IMR-90 (cell line): ENCODE measurements around the gene ADGRL3. TPM values are rescaled to one million over a fixed set of nuclear protein-coding genes. Genes with fewer than 3 reads are reported as not detected.

Experiments
- ATAC-seq: fragments of 200-7000 bp; cut with Tn5 transposase; 2 replicates; pipeline ENCODE4 v1.9.1; 2020; ENCODE audit warnings: low read depth, mild to moderate bottlenecking, moderate library complexity
- BruUV-seq: library from RNA; stranded (reverse); fragments of 400-500 nt; replicated peaks from 2 replicates; lab custom pipeline; 2021; lab: Mats Ljungman, UMichigan
- CTCF ChIA-PET: fragments of 300-600 bp; formaldehyde crosslinking; extraction: SDS; loops from one replicate; lab custom pipeline; 2021; ENCODE audit warnings: antibody characterized with exemption; lab: Yijun Ruan, JAX
- POLR2A ChIA-PET: fragments of 300-600 bp; sonication (Branson Sonifier 250); formaldehyde crosslinking; loops from one replicate; lab custom pipeline; 2022; ENCODE audit warnings: antibody characterized with exemption; ENCODE audit not compliant: unreplicated experiment; lab: Charles Lee
- DNase-seq: peaks from one replicate; pipeline ENCODE4 v3.0.0; 2013
- H2AFZ ChIP-seq: replicated peaks from 2 replicates; pipeline ENCODE3; 2013; ENCODE audit warnings: low read length, mild to moderate bottlenecking; ENCODE audit not compliant: poor library complexity
- H2AK5ac ChIP-seq: 2 replicates; pipeline ENCODE4 v1.6.1; 2013; ENCODE audit warnings: low read depth, low read length, inconsistent platforms
- H2AK9ac ChIP-seq: replicated peaks from 2 replicates; pipeline ENCODE3; 2013; ENCODE audit warnings: mild to moderate bottlenecking, low read depth, low read length, moderate library complexity; ENCODE audit not compliant: poor library complexity
- H2BK120ac ChIP-seq: 2 replicates; pipeline ENCODE4 v1.6.1; 2013; ENCODE audit warnings: low read depth, low read length, inconsistent platforms
- H2BK15ac ChIP-seq: 3 replicates; pipeline ENCODE4 v1.6.1; 2013; ENCODE audit warnings: low read depth, low read length, inconsistent platforms
- H2BK20ac ChIP-seq: 2 replicates; pipeline ENCODE4 v1.6.1; 2013; ENCODE audit warnings: low read depth, mild to moderate bottlenecking, inconsistent platforms, low read length, moderate library complexity
- H2BK5ac ChIP-seq: 2 replicates; pipeline ENCODE4 v1.6.1; 2013; ENCODE audit warnings: mild to moderate bottlenecking, low read depth, low read length, inconsistent platforms; ENCODE audit not compliant: poor library complexity, severe bottlenecking
- H3K14ac ChIP-seq: replicated peaks from 2 replicates; pipeline ENCODE4 v1.6.1; 2013; ENCODE audit warnings: low read depth, low read length, inconsistent platforms
- H3K18ac ChIP-seq: 2 replicates; pipeline ENCODE4 v1.6.1; 2013; ENCODE audit warnings: low read depth, low read length, control low read depth
- H3K23ac ChIP-seq: 2 replicates; pipeline ENCODE4 v1.6.1; 2013; ENCODE audit warnings: low read depth, low read length, inconsistent platforms
- H3K27ac ChIP-seq: 2 replicates; pipeline ENCODE4 v1.5.1; 2013; ENCODE audit warnings: mild to moderate bottlenecking, control low read depth, low read length; ENCODE audit not compliant: insufficient read depth
- H3K27me3 ChIP-seq: 2 replicates; pipeline ENCODE4 v1.6.1; 2013; ENCODE audit warnings: low read length; ENCODE audit not compliant: control insufficient read depth, insufficient read depth
- H3K36me3 ChIP-seq: 2 replicates; pipeline ENCODE4 v1.6.1; 2013; ENCODE audit warnings: low read length, mixed read lengths; ENCODE audit not compliant: control insufficient read depth, insufficient read depth
- H3K4ac ChIP-seq: 2 replicates; pipeline ENCODE4 v1.6.1; 2013; ENCODE audit warnings: low read depth, low read length, inconsistent platforms
- H3K4me1 ChIP-seq: 2 replicates; pipeline ENCODE4 v1.6.1; 2013; ENCODE audit warnings: low read length, mixed read lengths; ENCODE audit not compliant: control insufficient read depth, insufficient read depth
- H3K4me2 ChIP-seq: 2 replicates; pipeline ENCODE4 v1.6.1; 2013; ENCODE audit warnings: low read depth, mild to moderate bottlenecking, control low read depth, low read length, moderate library complexity
- H3K4me3 ChIP-seq: 2 replicates; pipeline ENCODE4 v1.5.1; 2013; ENCODE audit warnings: low read depth, mild to moderate bottlenecking, control low read depth, low read length, moderate library complexity; ENCODE audit not compliant: insufficient read depth
- H3K56ac ChIP-seq: 2 replicates; pipeline ENCODE4 v1.6.1; 2013; ENCODE audit warnings: low read length, inconsistent platforms; ENCODE audit not compliant: insufficient read depth; ENCODE audit errors: extremely low read depth
- H3K79me1 ChIP-seq, 2 experiments: 2 replicates each; pipeline ENCODE4 v1.6.1; 2013; ENCODE audit warnings: low read length in 2 of 2, inconsistent platforms in 1 of 2, low read depth in 1 of 2
- H3K9ac ChIP-seq: 2 replicates; pipeline ENCODE4 v1.6.1; 2013; ENCODE audit warnings: low read depth, low read length, control low read depth
- H3K9me1 ChIP-seq: 2 replicates; pipeline ENCODE4 v1.6.1; 2013; ENCODE audit warnings: low read length, inconsistent platforms; ENCODE audit not compliant: insufficient read depth
- H3K9me3 ChIP-seq: 2 replicates; pipeline ENCODE4 v1.6.1; 2013; ENCODE audit warnings: low read length; ENCODE audit not compliant: control insufficient read depth, insufficient read depth
- H4K20me1 ChIP-seq: 2 replicates; pipeline ENCODE4 v1.6.1; 2013; ENCODE audit warnings: low read length, inconsistent platforms; ENCODE audit not compliant: insufficient read depth
- H4K5ac ChIP-seq: 2 replicates; pipeline ENCODE4 v1.6.1; 2013; ENCODE audit warnings: mild to moderate bottlenecking, low read depth, low read length, control low read depth
- H4K8ac ChIP-seq, 2 experiments: 2 replicates each; pipeline ENCODE4 v1.6.1; 2013; ENCODE audit warnings: low read depth in 2 of 2, low read length in 2 of 2, control low read depth in 1 of 2, inconsistent platforms in 1 of 2
- H4K91ac ChIP-seq: 2 replicates; pipeline ENCODE4 v1.6.1; 2013; ENCODE audit warnings: low read depth, low read length, inconsistent platforms; ENCODE audit not compliant: insufficient read depth
- BHLHE40 ChIP-seq: fragments of 150-350 bp; IDR thresholded peaks from 2 replicates; pipeline ENCODE4 v1.6.1; 2016; ENCODE audit warnings: mild to moderate bottlenecking, low read depth, low read length
- CEBPB ChIP-seq: IDR thresholded peaks from 2 replicates; pipeline ENCODE4 v1.6.1; 2012; ENCODE audit warnings: low read depth, low read length, improper control_type of control experiment
- CHD1 ChIP-seq: IDR thresholded peaks from 2 replicates; pipeline ENCODE4 v1.6.1; 2012; ENCODE audit warnings: low read depth, low read length, improper control_type of control experiment
- ELK1 ChIP-seq: fragments of 150-350 bp; IDR thresholded peaks from 2 replicates; pipeline ENCODE4 v1.6.1; 2016; ENCODE audit warnings: low read depth, mild to moderate bottlenecking, low read length, moderate library complexity, borderline replicate concordance
- FOS ChIP-seq: fragments of 150-350 bp; IDR thresholded peaks from 2 replicates; pipeline ENCODE4 v1.6.1; 2016; ENCODE audit warnings: low read depth, low read length
- MAFK ChIP-seq: IDR thresholded peaks from 2 replicates; pipeline ENCODE4 v1.6.1; 2012; ENCODE audit warnings: low read depth, low read length, improper control_type of control experiment
- MAZ ChIP-seq: IDR thresholded peaks from 2 replicates; pipeline ENCODE4 v1.6.1; 2012; ENCODE audit warnings: low read depth, mild to moderate bottlenecking, low read length, improper control_type of control experiment, moderate library complexity, borderline replicate concordance
- MXI1 ChIP-seq: IDR thresholded peaks from 2 replicates; pipeline ENCODE4 v1.6.1; 2012; ENCODE audit warnings: low read depth, mild to moderate bottlenecking, low read length, moderate library complexity, borderline replicate concordance
- NFE2L2 ChIP-seq: fragments of 150-350 bp; IDR thresholded peaks from 2 replicates; pipeline ENCODE4 v1.6.1; 2016; ENCODE audit warnings: low read depth, mild to moderate bottlenecking, low read length
- POLR2A ChIP-seq: IDR thresholded peaks from 2 replicates; pipeline ENCODE4 v1.6.1; 2012; ENCODE audit warnings: mild to moderate bottlenecking, low read depth, low read length
- RCOR1 ChIP-seq: IDR thresholded peaks from 2 replicates; pipeline ENCODE4 v1.6.1; 2012; ENCODE audit warnings: mild to moderate bottlenecking, low read length, improper control_type of control experiment; ENCODE audit not compliant: insufficient replicate concordance
- SMC3 ChIP-seq: fragments of 150-350 bp; IDR thresholded peaks from 2 replicates; pipeline ENCODE4 v1.6.1; 2016; ENCODE audit warnings: low read depth, mild to moderate bottlenecking, antibody characterized with exemption, low read length, moderate library complexity
- whole genome bisulfite sequencing, 2 experiments: methylation state at CpG; one replicate each; pipeline versions ENCODE4 v1.1.5 to v1.1.7; 2013; ENCODE audit warnings: missing lambda C conversion rate in 2 of 2; ENCODE audit not compliant: insufficient read length in 1 of 2; ENCODE audit errors: extremely low coverage in 2 of 2; 5-methylcytosine and 5-hydroxymethylcytosine counted together
- dilution Hi-C: fragments of 300-500 bp; cut with HindIII; formaldehyde crosslinking; loops from one replicate; pipeline ENCODE4 v1.14.3; 2018; ENCODE audit warnings: low sequenced_read_pairs; ENCODE audit not compliant: unreplicated experiment
- in situ Hi-C: fragments of 300-500 bp; cut with MboI; formaldehyde crosslinking; loops from 3 replicates; pipeline ENCODE4 v1.14.3; 2019; ENCODE audit warnings: low sequenced_read_pairs, inconsistent platforms, mixed read lengths
- intact Hi-C: fragments of 100-400 bp; cut with micrococcal nuclease; formaldehyde crosslinking; loops from 2 replicates; pipeline ENCODE4 v1.10.0; 2022
- polyA plus RNA-seq, 3 experiments: library from polyadenylated mRNA; depleted of rRNA; stranded (reverse); fragments of >200 nt; gene quantifications; 2 replicates each; pipeline ENCODE4 v1.2.3, GENCODE V29; 2012; ENCODE audit warnings: low replicate concordance in 1 of 3
- total RNA-seq: library from RNA; depleted of rRNA; stranded (reverse); fragments of >200 nt; gene quantifications from 2 replicates; pipeline ENCODE4 v1.2.3, GENCODE V29; 2012
- TF ChIP-seq, protein P1 (sequence below): conservative IDR thresholded peaks from 2 replicates; pipeline ENCODE4 v1.5.1; 2012; ENCODE audit warnings: mild to moderate bottlenecking, low read depth, low read length, improper control_type of control experiment

The ADGRL3 gene
- total and polyA plus RNA-seq, 2 of the 4 experiments (the other 2 are of a cell fraction): 0.46 to 2.5 TPM

GRCh38 chr4:61342061-61342460 is 141.9 kb downstream of the ADGRL3 start:
- Histone ChIP-seq H3K4me1 (no peaks in the 10 kb centered on the region), H2AK5ac (no peak overlapping the region), H3K9ac (no peak overlapping the region), H2AK9ac (no peak overlapping the region), H4K8ac (no peak overlapping the region), H4K91ac (no peak overlapping the region), H3K23ac (no peak overlapping the region), H3K4me2 (no peak overlapping the region), H2BK120ac (no peak overlapping the region), H4K5ac (no peak overlapping the region), H3K14ac (no peak overlapping the region), H3K4me3 (no peak overlapping the region), H3K18ac (no peak overlapping the region), H2BK15ac (no peak overlapping the region), H3K27ac (no peak overlapping the region), H3K79me1 (no peaks in the 10 kb centered on the region), H2AFZ (no peak overlapping the region), H2BK5ac (no peak overlapping the region), H3K4ac (no peak overlapping the region), H3K36me3 (no peaks in the 10 kb centered on the region), H3K56ac (no peak overlapping the region), H3K9me1 (no peaks in the 10 kb centered on the region), H3K27me3 (no peaks in the 10 kb centered on the region), H3K9me3 (no peaks in the 10 kb centered on the region), H2BK20ac (no peak overlapping the region), H4K20me1 (no peaks in the 10 kb centered on the region)
- intact Hi-C loops: no loop called here
- no CpG with 5 or more reads among the region's 3 CpGs for WGBS, 2 experiments
- POLR2A ChIA-PET: no interaction called here
- no peak for TF ChIP-seq BHLHE40
- no peak for TF ChIP-seq FOS
- TF ChIP-seq MAZ: no peak
- TF ChIP-seq, protein P1, sequence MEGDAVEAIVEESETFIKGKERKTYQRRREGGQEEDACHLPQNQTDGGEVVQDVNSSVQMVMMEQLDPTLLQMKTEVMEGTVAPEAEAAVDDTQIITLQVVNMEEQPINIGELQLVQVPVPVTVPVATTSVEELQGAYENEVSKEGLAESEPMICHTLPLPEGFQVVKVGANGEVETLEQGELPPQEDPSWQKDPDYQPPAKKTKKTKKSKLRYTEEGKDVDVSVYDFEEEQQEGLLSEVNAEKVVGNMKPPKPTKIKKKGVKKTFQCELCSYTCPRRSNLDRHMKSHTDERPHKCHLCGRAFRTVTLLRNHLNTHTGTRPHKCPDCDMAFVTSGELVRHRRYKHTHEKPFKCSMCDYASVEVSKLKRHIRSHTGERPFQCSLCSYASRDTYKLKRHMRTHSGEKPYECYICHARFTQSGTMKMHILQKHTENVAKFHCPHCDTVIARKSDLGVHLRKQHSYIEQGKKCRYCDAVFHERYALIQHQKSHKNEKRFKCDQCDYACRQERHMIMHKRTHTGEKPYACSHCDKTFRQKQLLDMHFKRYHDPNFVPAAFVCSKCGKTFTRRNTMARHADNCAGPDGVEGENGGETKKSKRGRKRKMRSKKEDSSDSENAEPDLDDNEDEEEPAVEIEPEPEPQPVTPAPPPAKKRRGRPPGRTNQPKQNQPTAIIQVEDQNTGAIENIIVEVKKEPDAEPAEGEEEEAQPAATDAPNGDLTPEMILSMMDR: no peak
- TF ChIP-seq MAFK: no peak
- no peak for TF ChIP-seq ELK1
- no peak for TF ChIP-seq CHD1
- TF ChIP-seq NFE2L2: no peak
- no peak for TF ChIP-seq MXI1
- no peak for TF ChIP-seq RCOR1
- no peak for TF ChIP-seq POLR2A
- no peak for TF ChIP-seq SMC3
- no peak for TF ChIP-seq CEBPB
- in situ Hi-C loops: no loop called here
- dilution Hi-C loops: no loop called here
- CTCF ChIA-PET: no interaction called here
- BruUV-seq: no TSS peak
- ATAC-seq (no peak), DNase-seq (no peak)
